ENCODE results near the gene TPI1. TPM values are rescaled to one million over a fixed set of nuclear protein-coding genes. Genes with fewer than 3 reads are reported as not detected.

Gene TPI1
- total and polyA plus RNA-seq, 2 donors (not counting 3 experiments of a cell fraction or from before 2014, with no cell fraction given) = 643 to 1,816 TPM

DNA sequence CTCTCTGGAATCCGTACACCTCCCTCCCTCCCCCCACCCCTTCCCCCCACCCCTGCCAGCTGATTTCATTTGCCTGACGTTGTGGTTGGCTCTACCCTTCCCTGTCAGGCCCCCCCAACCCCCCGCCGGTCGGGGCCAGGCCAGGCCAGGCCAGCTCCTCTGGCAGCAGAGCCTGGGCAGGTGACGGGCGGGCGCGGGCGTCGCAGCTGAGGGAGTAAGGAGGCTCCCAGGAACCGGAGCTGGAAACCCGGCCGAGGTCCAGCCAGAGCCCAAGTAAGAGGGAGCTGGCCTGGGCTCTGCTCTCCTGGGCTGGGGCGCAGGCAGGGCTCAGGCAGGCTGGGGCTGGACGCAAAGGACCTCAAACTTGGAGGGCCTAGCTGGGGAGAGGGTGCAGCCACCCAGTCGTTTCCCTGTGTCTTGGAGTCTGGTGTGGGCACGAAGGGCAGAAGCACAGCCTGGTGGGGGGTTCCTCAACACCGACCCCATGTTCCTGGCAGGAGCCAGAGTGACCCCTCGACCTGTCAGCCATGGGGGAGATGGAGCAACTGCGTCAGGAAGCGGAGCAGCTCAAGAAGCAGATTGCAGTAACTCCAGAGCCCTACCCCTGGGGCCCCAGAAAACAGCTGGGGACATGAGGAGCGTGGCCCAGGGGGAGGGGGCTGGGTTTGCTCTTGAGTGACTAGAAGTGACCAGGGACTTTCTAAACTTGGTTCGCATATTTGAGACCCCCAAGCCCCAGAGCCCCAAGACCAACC lies 26.4 kb upstream of the TPI1 start, which contains the start of gene GNB3:
TSS of gene GNB3 (plus strand) at position 165 of the 755 bp plus-strand sequence. CDS start at position 528, 363 bp downstream.
- H3K9me3 ChIP-seq (replicated peaks; ENCODE audit: control insufficient read depth, insufficient read depth, low read length) = no peaks in the 10 kb centered on the region
- dilution Hi-C loops (cut with MboI; ENCODE audit: extremely low pct_ligation_motif_present, low sequenced_read_pairs) = no loop called here
- DNase-seq (ENCODE audit: low read depth, low spot score) (no peak), FAIRE-seq (no peak)
- BruUV-seq (replicated peaks) = no TSS peak
- no peaks in the 10 kb centered on the region for H4K20me1 ChIP-seq (replicated peaks; ENCODE audit: control insufficient read depth, extremely low read depth, insufficient read depth, low read length)
- no peak within 1 kb of the TSS for H3K9ac ChIP-seq (replicated peaks; ENCODE audit: extremely low read depth, insufficient read depth, low read length)
- H3K4me1 ChIP-seq (ENCODE audit: control insufficient read depth, extremely low read depth, insufficient read depth, low read length) = no peaks in the 10 kb centered on the region
- ChIA-PET CTCF (interaction anchor here (0.9 to 2.2 kb wide), 4 partner anchors 10 to 221 kb away, joined by 3 to 9 read pairs (median 3); partner anchors contain the start of genes CDCA3 and MLF2), POLR2A (interaction anchor here (1.3 kb wide), 1 partner anchor 89 kb away, joined by 3 read pairs; no protein-coding TSS in a partner anchor)
- no peak within 1 kb of the TSS for H2AFZ ChIP-seq (ENCODE audit: low read depth, low read length)
- H3K9me1 ChIP-seq (replicated peaks; ENCODE audit: control insufficient read depth, extremely low read depth, insufficient read depth, low read length) = no peaks in the 10 kb centered on the region
- no peak within 1 kb of the TSS for H3K27ac ChIP-seq (ENCODE audit: insufficient read depth, low read depth, low read length)
- intact Hi-C loops (cut with micrococcal nuclease) = no loop called here
- H3K4me3 ChIP-seq (replicated peaks in 1 of 3; ENCODE audit: insufficient read depth in 1 of 3, low read depth in 1 of 3, low read length in 3 of 3) = no peak within 1 kb of the TSS
- no peaks in the 10 kb centered on the region for H3K27me3 ChIP-seq (ENCODE audit: control insufficient read depth in 2 of 2, insufficient read depth in 2 of 2, low read length in 2 of 2)
- no peaks in the 10 kb centered on the region for H3K79me2 ChIP-seq (ENCODE audit: control insufficient read depth, insufficient read depth, low read length)
- H3K4me2 ChIP-seq (ENCODE audit: insufficient read depth, low read length) = no peak within 1 kb of the TSS
- TF ChIP-seq, protein P1, sequence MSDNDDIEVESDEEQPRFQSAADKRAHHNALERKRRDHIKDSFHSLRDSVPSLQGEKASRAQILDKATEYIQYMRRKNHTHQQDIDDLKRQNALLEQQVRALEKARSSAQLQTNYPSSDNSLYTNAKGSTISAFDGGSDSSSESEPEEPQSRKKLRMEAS (IDR thresholded peaks at IDR 0.05; ENCODE audit: insufficient read depth, insufficient read length) = no peak
- TF ChIP-seq MYC (IDR thresholded peaks at IDR 0.05; ENCODE audit: low read depth, low read length) = no peak
- TF ChIP-seq POLR2AphosphoS5 (IDR thresholded peaks at IDR 0.05; ENCODE audit: insufficient read depth, low read depth, low read length) = no peak
- no peak for TF ChIP-seq POLR2A (IDR thresholded peaks at IDR 0.05; ENCODE audit: low read depth, low read length)
- no peak for TF ChIP-seq EZH2 (IDR thresholded peaks at IDR 0.05; ENCODE audit: borderline replicate concordance, low read depth, low read length, severe bottlenecking)
- no peak for TF ChIP-seq JUN (IDR thresholded peaks at IDR 0.05; ENCODE audit: borderline replicate concordance, insufficient read depth, insufficient read length, low read depth)
- TF ChIP-seq FOS (IDR thresholded peaks at IDR 0.05; ENCODE audit: borderline replicate concordance, insufficient read depth, low read length) = no peak
- TF ChIP-seq, protein P2, sequence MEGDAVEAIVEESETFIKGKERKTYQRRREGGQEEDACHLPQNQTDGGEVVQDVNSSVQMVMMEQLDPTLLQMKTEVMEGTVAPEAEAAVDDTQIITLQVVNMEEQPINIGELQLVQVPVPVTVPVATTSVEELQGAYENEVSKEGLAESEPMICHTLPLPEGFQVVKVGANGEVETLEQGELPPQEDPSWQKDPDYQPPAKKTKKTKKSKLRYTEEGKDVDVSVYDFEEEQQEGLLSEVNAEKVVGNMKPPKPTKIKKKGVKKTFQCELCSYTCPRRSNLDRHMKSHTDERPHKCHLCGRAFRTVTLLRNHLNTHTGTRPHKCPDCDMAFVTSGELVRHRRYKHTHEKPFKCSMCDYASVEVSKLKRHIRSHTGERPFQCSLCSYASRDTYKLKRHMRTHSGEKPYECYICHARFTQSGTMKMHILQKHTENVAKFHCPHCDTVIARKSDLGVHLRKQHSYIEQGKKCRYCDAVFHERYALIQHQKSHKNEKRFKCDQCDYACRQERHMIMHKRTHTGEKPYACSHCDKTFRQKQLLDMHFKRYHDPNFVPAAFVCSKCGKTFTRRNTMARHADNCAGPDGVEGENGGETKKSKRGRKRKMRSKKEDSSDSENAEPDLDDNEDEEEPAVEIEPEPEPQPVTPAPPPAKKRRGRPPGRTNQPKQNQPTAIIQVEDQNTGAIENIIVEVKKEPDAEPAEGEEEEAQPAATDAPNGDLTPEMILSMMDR (IDR thresholded peaks at IDR 0.05; ENCODE audit: extremely low read depth in 1 of 2, insufficient read depth in 1 of 2, low read depth in 1 of 2, low read length in 2 of 2) = no peak
- no peak for TF ChIP-seq GATA2 (IDR thresholded peaks at IDR 0.05; ENCODE audit: insufficient read depth, insufficient read length, low read depth, low read length)
- peaks cover 5 to 70% of the 10 kb centered on the region in 2 experiments for H3K36me3 ChIP-seq (ENCODE audit: control insufficient read depth in 2 of 2, extremely low read depth in 1 of 2, insufficient read depth in 2 of 2, low read length in 2 of 2)
